ENCODE results near the gene NPFFR1.

Gene NPFFR1

GRCh38 chr10:70293169-70293843, 9.5 kb upstream of the NPFFR1 start:
- Mint-ChIP-seq H3K4me1 (ENCODE audit: low read depth) (no peaks in the 10 kb centered on the region), H3K4me3 (no peak overlapping the region), H3K36me3 (ENCODE audit: low read depth) (no peaks in the 10 kb centered on the region), H3K27me3 (ENCODE audit: low read depth) (peaks cover 3% of the 10 kb centered on the region), H3K9me3 (no peaks in the 10 kb centered on the region), H3K27ac (no peak overlapping the region)
- DNase-seq (ENCODE audit: low spot score), result no peak

GRCh38 chr10:70292004-70292403, 8.2 kb upstream of the NPFFR1 start:
- Mint-ChIP-seq H3K27ac (no peak overlapping the region), H3K4me3 (no peak overlapping the region), H3K9me3 (no peaks in the 10 kb centered on the region), H3K27me3 (ENCODE audit: low read depth) (peaks cover 8% of the 10 kb centered on the region), H3K36me3 (ENCODE audit: low read depth) (no peaks in the 10 kb centered on the region), H3K4me1 (ENCODE audit: low read depth) (no peaks in the 10 kb centered on the region)
- DNase-seq (ENCODE audit: low spot score), result no peak

GRCh38 chr10:70289739-70290138, 5.9 kb upstream of the NPFFR1 start:
- Mint-ChIP-seq H3K27me3 (ENCODE audit: low read depth) (peaks cover 27% of the 10 kb centered on the region), H3K4me1 (ENCODE audit: low read depth) (no peaks in the 10 kb centered on the region), H3K27ac (no peak overlapping the region), H3K9me3 (no peaks in the 10 kb centered on the region), H3K4me3 (no peak overlapping the region), H3K36me3 (ENCODE audit: low read depth) (no peaks in the 10 kb centered on the region)
- DNase-seq (ENCODE audit: low spot score), result no peak

- Mint-ChIP-seq H3K4me3 (no peak overlapping the region), H3K36me3 (ENCODE audit: low read depth) (no peaks in the 10 kb centered on the region), H3K27me3 (ENCODE audit: low read depth) (peaks cover 52% of the 10 kb centered on the region), H3K4me1 (ENCODE audit: low read depth) (no peaks in the 10 kb centered on the region), H3K9me3 (peaks cover 5% of the 10 kb centered on the region), H3K27ac (no peak overlapping the region)
- DNase-seq (ENCODE audit: low spot score), result no peak
Measured at GRCh38 chr10:70286616-70287015, 2.8 kb upstream of the NPFFR1 start.

- Mint-ChIP-seq H3K9me3 (peaks cover 5% of the 10 kb centered on the region), H3K4me1 (ENCODE audit: low read depth) (no peaks in the 10 kb centered on the region), H3K36me3 (ENCODE audit: low read depth) (no peaks in the 10 kb centered on the region), H3K27ac (no peak overlapping the region), H3K27me3 (ENCODE audit: low read depth) (peaks cover 61% of the 10 kb centered on the region), H3K4me3 (no peak overlapping the region)
- DNase-seq (ENCODE audit: low spot score), result no peak
Measured at GRCh38 chr10:70285476-70285831, 1.6 kb upstream of the NPFFR1 start.

- no peaks in the 10 kb centered on the region for H3K4me1 Mint-ChIP-seq (ENCODE audit: low read depth)
- peaks cover 64% of the 10 kb centered on the region for H3K27me3 Mint-ChIP-seq (ENCODE audit: low read depth)
- DNase-seq (ENCODE audit: low spot score), result no peak
- no peak overlapping the region for H3K27ac Mint-ChIP-seq
- H3K36me3 Mint-ChIP-seq (ENCODE audit: low read depth), result no peaks in the 10 kb centered on the region
- peaks cover 5% of the 10 kb centered on the region for H3K9me3 Mint-ChIP-seq
- no peak overlapping the region for H3K4me3 Mint-ChIP-seq
Measured at GRCh38 chr10:70284542-70285475, 1.0 kb upstream of the NPFFR1 start.

GRCh38 chr10:70283071-70283444, 746 bp downstream of the NPFFR1 start:
- DNase-seq (ENCODE audit: low spot score), result no peak
- Mint-ChIP-seq H3K27ac (no peak overlapping the region), H3K9me3 (peaks cover 5% of the 10 kb centered on the region), H3K4me1 (ENCODE audit: low read depth) (no peaks in the 10 kb centered on the region), H3K36me3 (ENCODE audit: low read depth) (no peaks in the 10 kb centered on the region), H3K4me3 (no peak overlapping the region), H3K27me3 (ENCODE audit: low read depth) (peaks cover 70% of the 10 kb centered on the region)

GRCh38 chr10:70281609-70282008, 2.2 kb downstream of the NPFFR1 start:
- H3K27ac Mint-ChIP-seq, result no peak overlapping the region
- H3K4me3 Mint-ChIP-seq, result no peak overlapping the region
- peaks cover 65% of the 10 kb centered on the region for H3K27me3 Mint-ChIP-seq (ENCODE audit: low read depth)
- H3K4me1 Mint-ChIP-seq (ENCODE audit: low read depth), result no peaks in the 10 kb centered on the region
- H3K36me3 Mint-ChIP-seq (ENCODE audit: low read depth), result no peaks in the 10 kb centered on the region
- peaks cover 5% of the 10 kb centered on the region for H3K9me3 Mint-ChIP-seq
- DNase-seq (ENCODE audit: low spot score), result no peak

GRCh38 chr10:70280099-70280498, 3.7 kb downstream of the NPFFR1 start:
- H3K4me3 Mint-ChIP-seq, result no peak overlapping the region
- no peak for DNase-seq (ENCODE audit: low spot score)
- no peaks in the 10 kb centered on the region for H3K36me3 Mint-ChIP-seq (ENCODE audit: low read depth)
- H3K27ac Mint-ChIP-seq, result no peak overlapping the region
- no peaks in the 10 kb centered on the region for H3K4me1 Mint-ChIP-seq (ENCODE audit: low read depth)
- H3K27me3 Mint-ChIP-seq (ENCODE audit: low read depth), result peaks cover 58% of the 10 kb centered on the region
- H3K9me3 Mint-ChIP-seq, result peaks cover 5% of the 10 kb centered on the region

- H3K4me3 Mint-ChIP-seq, result no peak overlapping the region
- H3K9me3 Mint-ChIP-seq, result no peaks in the 10 kb centered on the region
- H3K27ac Mint-ChIP-seq, result no peak overlapping the region
- no peaks in the 10 kb centered on the region for H3K36me3 Mint-ChIP-seq (ENCODE audit: low read depth)
- H3K27me3 Mint-ChIP-seq (ENCODE audit: low read depth), result peaks cover 36% of the 10 kb centered on the region
- DNase-seq (ENCODE audit: low spot score), result no peak
- H3K4me1 Mint-ChIP-seq (ENCODE audit: low read depth), result peaks cover 3% of the 10 kb centered on the region
Measured at GRCh38 chr10:70277396-70278030, 6.3 kb downstream of the NPFFR1 start.

GRCh38 chr10:70274643-70275042, 9.2 kb downstream of the NPFFR1 start:
- H3K27ac Mint-ChIP-seq, result no peak overlapping the region
- peaks cover 12% of the 10 kb centered on the region for H3K27me3 Mint-ChIP-seq (ENCODE audit: low read depth)
- no peak overlapping the region for H3K4me3 Mint-ChIP-seq
- no peak for DNase-seq (ENCODE audit: low spot score)
- H3K4me1 Mint-ChIP-seq (ENCODE audit: low read depth), result peaks cover 11% of the 10 kb centered on the region
- no peaks in the 10 kb centered on the region for H3K36me3 Mint-ChIP-seq (ENCODE audit: low read depth)
- no peaks in the 10 kb centered on the region for H3K9me3 Mint-ChIP-seq

- no peak overlapping the region for H3K4me3 Mint-ChIP-seq
- H3K9me3 Mint-ChIP-seq, result no peaks in the 10 kb centered on the region
- no peaks in the 10 kb centered on the region for H3K36me3 Mint-ChIP-seq (ENCODE audit: low read depth)
- no peak overlapping the region for H3K27ac Mint-ChIP-seq
- H3K27me3 Mint-ChIP-seq (ENCODE audit: low read depth), result peaks cover 8% of the 10 kb centered on the region
- H3K4me1 Mint-ChIP-seq (ENCODE audit: low read depth), result peaks cover 11% of the 10 kb centered on the region
- peak; percentile 27 for DNase-seq (ENCODE audit: low spot score)
Measured at GRCh38 chr10:70272925-70273316, 10.9 kb downstream of the NPFFR1 start.

GRCh38 chr10:70271996-70272924, 11.5 kb downstream of the NPFFR1 start:
- H3K9me3 Mint-ChIP-seq, result no peaks in the 10 kb centered on the region
- H3K27me3 Mint-ChIP-seq (ENCODE audit: low read depth), result peaks cover 6% of the 10 kb centered on the region
- no peak overlapping the region for H3K27ac Mint-ChIP-seq
- no peak overlapping the region for H3K4me3 Mint-ChIP-seq
- no peak for DNase-seq (ENCODE audit: low spot score)
- no peaks in the 10 kb centered on the region for H3K36me3 Mint-ChIP-seq (ENCODE audit: low read depth)
- peaks cover 11% of the 10 kb centered on the region for H3K4me1 Mint-ChIP-seq (ENCODE audit: low read depth)

All from T-helper 2 cell treated with Interferon-gamma antibody and Interleukin-4, amounts not matched to agents 5 μg/mL and 100 μg/mL, for 36 hours (primary cell).